Putamen (tissue), 1 donor: ENCODE results near the gene BFAR.
"Not testable (repeated sequence)": the region's sequence is repeated elsewhere in the genome, so short reads cannot be mapped to it uniquely, and the experiment has no call there.

ENCODE experiments used
- DNase-seq: peaks from one replicate; pipeline ENCODE4 v3.0.0-alpha.2; 2016; ENCODE audit warnings: low spot score

The BFAR gene

DNA sequence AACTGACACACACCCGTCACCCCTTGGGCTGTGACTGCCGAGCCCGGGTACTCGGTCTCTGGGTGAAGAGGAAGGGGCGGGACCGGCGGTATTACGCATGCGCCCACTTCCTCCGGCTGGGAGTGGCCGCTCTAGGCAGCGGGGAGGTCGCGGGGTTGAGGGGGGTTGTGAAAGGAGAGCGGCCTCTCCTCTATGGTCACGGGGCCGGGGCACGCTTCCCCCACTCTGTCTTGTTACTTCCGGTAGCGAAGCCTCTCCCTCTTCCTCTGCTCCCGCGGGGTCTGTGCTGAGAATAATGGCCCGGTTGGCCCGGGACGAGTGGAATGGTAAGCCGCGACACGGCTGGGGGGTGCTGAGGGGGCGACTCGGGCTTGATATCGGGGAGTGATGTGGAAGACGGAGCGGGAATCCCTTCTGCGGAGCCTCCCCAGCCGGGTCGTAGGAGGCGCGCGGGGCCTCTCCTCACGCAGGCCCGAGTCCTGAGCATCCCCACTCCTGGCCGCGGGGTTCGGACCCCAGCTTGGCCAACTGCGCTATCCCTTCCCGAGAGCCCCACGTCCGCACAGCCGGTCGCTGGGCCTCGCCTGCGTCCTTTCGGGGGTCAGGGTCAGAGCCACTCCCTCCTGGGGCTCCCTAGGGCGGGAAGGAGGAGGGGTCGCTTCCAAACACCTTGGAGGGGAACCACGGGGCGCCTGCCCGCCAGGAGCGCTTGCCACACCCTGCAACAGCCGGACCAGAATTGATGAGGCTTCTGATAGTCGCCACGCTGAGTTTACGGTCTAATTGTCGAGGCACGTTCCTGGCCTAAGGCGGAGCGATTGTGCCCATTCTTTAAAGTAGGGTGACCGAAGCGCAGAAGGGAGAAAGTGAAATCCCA is at the start of gene BFAR:
TSS of gene BFAR (plus strand) at position 259 of the 877 bp plus-strand sequence. CDS start 11,396 bp downstream, outside the sequence.
- DNase-seq, result peak; percentile 98

GRCh38 chr16:14585287-14585686 is 47.5 kb upstream of the BFAR start:
- DNase-seq, result no peak

DNA sequence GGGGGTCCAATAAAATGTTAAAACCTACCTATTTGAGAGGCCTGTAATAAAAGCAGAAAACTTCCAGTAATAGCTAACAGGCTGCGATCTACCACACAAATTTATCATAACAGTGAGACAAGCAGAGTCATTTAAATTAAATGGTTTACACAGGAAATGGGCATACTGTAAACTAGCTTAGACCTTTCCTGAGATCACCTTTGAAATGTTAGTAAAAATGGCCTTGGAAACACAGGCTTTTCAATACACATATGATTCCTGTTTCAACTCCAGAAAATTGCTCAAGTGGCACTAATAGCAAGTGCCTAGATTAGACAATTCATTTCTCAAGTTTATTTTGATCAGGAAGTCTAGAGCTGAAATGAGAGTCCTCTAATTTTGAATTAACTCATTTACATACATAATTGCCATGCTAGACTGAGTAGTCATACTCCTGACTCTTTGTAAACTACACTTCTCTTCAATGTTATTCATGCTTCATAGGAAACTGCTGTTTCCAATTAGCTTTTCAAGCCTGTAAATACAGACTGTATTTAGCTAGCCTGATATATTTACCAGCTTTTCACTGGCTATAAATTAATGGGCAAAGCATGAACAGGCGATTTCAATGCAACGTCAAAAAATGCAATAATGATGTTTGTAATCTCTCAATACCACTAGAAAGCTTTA is 46.0 kb upstream of the BFAR start:
- DNase-seq, result no peak

- DNase-seq, result peak; percentile 10
Observed at GRCh38 chr16:14600164-14600563, 32.6 kb upstream of the BFAR start.

GRCh38 chr16:14602443-14602963 is 30.2 kb upstream of the BFAR start:
- DNase-seq, result peak; percentile 43

DNA sequence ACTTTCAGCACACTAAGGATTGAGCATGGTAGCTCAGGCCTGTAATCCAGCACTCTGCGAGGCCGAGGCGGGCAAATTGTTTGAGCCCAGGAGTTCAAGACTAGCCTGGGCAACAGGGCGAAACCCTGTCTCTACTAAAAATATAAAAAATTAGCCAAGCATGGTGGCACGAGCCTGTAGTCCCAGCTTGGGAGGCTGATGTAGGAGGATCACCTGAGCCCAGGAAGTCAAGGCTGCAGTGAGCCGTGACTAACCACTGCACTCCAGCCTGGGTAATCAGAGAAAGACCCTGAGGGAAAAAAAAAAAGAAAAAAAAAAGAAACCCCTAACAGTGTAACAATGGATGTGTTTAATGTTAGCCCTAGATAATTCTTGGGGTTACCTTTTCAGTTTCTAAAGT is 26.6 kb upstream of the BFAR start:
- DNase-seq, result no peak

- no peak for DNase-seq
Observed at GRCh38 chr16:14608111-14608566, 24.6 kb upstream of the BFAR start.

GRCh38 chr16:14608604-14609003 is 24.1 kb upstream of the BFAR start:
- no peak for DNase-seq

- DNase-seq, result no peak
Observed at GRCh38 chr16:14609716-14610115, 23.0 kb upstream of the BFAR start.

DNA sequence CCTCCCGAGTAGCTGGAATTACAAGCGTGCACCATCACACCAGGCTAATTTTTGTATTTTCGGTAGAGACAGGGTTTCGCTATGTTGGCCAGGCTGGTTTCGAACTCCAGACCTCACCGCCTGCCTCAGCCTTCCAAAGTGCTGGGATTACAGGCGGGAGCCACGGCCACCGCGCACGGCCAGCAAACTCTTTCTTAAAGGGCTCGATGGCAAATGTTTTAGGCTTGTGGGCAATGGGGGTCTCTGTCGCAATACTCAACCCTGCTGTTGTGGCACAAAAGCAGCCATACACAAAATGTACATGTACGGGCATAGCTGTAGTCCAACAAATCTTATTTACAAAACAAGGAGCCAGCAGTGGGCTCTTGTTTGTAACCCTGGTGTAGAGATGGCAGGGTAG is 21.1 kb upstream of the BFAR start:
- no peak for DNase-seq

DNA sequence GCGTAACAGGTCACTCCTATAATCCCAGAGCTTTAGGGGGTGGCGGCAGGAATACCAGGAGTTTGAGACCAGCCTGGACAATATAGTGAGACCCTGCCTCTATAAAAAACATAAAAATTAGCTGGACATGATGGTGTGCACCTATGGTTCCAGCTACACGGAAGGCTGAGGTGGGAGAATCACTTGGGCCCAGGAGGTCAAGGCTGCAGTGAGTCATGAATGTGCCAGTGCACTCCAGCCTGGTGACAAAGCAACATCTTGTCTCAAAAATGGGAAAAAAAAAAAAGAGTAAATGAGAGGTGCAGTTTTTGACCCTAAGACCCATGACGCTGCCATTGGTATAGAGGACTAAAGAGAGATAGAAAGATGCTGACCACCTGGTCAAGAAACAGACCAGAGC is 18.8 kb upstream of the BFAR start:
- no peak for DNase-seq

GRCh38 chr16:14616280-14616679 is 16.5 kb upstream of the BFAR start:
- DNase-seq, result no peak

DNA sequence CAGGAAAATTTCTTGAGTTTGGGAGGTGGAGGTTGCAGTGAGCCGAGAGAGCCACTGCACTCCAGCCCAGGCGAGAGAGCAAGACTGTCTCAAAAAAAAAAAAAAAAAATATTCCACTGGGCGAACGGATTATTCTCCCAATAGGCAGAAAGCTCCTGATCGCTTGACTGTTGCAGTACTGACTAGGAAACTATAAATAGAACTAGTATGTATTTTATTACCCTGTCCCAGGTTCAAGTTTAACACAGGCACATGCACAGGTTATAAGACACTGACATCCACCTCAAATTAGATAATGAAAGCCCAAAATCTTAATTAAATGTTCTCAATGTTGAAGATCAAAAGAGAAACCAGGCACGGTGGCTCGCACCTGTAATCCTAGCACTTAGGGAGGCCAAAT is 14.2 kb upstream of the BFAR start:
- DNase-seq, result no peak

GRCh38 chr16:14627078-14627477 is 5.7 kb upstream of the BFAR start:
- no peak for DNase-seq

DNA sequence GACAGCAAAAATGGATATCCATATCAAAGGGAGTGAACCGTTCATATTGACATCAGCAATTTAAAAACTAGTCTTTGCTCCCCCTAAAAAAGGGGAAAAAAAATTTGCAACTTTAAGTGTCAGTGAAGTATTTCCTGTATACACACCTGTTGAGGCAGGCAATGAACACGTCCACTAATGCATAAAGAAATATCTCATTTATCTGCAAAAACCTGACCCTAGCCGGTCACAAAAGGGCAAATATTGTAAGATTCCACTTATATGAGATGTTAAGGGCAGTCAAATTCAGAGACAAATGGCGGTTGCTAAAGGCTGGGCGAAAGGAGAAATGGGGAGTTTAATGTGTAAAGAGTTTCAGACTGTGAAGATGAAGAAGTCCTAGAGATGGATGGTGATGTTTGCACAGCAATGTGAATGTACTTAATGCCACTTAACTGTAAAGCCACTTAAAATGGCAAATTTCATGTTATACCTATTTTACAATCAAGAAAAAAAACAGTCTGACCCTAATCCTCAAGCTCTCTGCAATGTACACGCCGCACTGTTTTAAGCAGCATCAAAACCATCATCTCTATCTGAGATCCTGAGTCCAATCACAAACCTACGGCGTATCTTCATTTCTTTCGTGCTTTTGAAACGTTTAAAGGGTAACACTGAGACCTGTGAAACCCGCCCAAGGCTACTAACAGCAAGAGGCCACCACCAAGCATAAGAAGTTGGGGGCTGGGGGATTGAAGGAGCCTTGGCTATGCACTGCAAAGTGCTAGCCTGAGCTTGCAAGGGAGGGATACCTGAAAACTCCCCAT is 3.7 kb upstream of the BFAR start:
- DNase-seq, result no peak

DNA sequence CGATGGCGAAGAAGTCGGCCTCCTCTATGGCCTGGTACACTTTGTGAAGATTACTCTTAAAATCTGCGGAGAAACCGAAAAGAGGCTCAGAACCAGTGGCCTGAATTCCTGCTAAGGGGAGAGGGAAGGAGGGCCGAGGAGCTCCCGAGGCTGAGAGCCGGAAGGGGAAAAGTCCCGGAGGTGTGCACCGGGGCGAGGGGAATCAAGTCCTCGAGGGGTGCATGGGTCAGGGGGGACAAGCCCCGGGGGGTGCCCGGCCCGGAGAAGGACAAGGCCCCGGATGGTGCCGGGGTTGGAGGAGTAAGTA is 3.2 kb upstream of the BFAR start:
- no peak for DNase-seq

DNA sequence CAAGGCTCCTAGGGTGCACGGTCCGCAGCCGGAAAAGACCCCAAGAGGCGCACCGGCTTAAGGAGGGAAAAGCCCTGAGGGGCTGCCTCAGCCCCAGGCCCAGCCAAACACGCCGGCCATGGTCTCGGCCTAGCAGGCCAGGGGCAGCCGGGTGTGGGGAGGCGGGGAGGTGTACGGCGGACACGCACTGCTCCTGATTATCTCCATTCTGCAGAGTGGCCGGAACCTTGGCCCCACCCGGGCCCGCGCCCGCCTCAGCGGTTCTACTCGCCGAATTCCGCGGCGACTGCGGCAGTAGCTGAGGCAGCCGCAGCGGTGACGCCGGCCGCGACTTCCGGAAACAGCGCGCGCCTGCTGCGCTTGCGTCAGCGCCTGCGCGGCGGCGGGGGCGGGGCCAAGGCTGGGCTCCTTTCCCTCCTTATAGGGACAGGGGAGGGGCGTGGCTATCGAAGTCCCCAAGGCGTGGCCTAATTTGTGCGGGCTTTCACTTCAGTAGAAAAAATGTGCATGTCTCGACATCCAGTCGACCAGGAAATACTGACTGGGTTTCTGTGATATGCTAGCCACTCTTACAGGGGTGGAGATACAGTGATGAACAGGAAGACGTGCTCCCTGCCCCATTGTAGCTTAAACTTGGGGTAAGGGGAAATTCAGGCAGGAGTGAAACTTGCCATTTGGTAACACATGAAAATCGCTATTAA is 2.7 kb upstream of the BFAR start, which contains the start of gene PARN:
TSS of gene PARN (minus strand) at position 342 of the 701 bp plus-strand sequence. CDS start at position 207, 135 bp downstream.
- peak; percentile 94 for DNase-seq

DNA sequence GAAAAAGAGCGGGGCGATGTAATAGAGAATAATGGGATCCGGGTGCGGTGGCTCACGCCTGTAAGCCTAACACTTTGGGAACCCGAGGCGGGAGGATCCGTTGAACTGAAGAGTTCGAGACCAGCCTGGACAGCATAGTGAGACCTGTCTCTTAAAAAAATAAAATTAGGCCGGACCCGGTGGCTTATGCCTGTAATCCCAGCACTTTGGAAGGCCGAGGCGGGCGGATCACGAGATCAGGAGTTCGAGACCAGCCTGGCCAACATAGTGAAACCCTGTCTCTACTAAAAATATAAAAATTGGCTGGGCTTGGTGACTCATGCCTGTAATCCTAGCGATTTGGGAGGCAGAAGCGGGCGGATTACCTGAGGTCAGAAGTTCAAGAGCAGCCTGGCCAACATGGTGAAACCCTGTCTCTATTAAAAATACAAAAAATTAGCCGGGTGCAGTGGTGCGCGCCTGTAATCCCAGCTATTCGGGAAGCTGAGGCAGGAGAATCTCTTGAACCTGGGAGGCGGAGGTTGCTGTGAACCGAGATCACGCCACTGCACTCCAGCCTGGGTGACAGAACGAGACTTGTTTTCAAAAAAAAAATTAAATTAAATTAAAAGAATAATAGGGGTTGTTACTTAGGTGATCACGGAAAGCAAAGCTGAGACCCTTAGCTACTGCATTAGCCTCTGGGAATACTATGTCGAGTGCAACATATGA is 2.0 kb upstream of the BFAR start:
- DNase-seq, result not testable (repeated sequence)

- DNase-seq, result no peak
Observed at GRCh38 chr16:14634389-14634725, 1.6 kb downstream of the BFAR start.

- DNase-seq, result no peak
Observed at GRCh38 chr16:14635395-14636165, 2.8 kb downstream of the BFAR start.
